Neutrophil (primary cell): Measurements from ENCODE around the gene DCC.

ENCODE experiments used
- H3K27ac ChIP-seq: fragments of 200-600 bp; sonication (generic); 2 replicates; pipeline ENCODE4 v1.5.1; 2016; ENCODE audit warnings: mild to moderate bottlenecking, moderate library complexity
- H3K27me3 ChIP-seq: fragments of 200-600 bp; sonication (generic); 2 replicates; pipeline ENCODE4 v1.6.0; 2016; ENCODE audit warnings: mild to moderate bottlenecking
- H3K36me3 ChIP-seq: fragments of 200-600 bp; sonication (generic); 2 replicates; pipeline ENCODE4 v1.5.1; 2017
- H3K4me1 ChIP-seq, 2 experiments: fragments of 200-600 bp in 1 of 2; sonication (generic) in 1 of 2; 1 replicate in 1 of 2; 2 replicates in 1 of 2; pipeline versions ENCODE4 v1.5.1 to v1.6.1; 2013 to 2016; ENCODE audit warnings: low read depth in 1 of 2, low read length in 1 of 2, mild to moderate bottlenecking in 1 of 2, moderate library complexity in 1 of 2; ENCODE audit not compliant: control insufficient read depth in 1 of 2, insufficient read depth in 1 of 2
- H3K4me3 ChIP-seq, 2 experiments: fragments of 200-600 bp in 1 of 2; sonication (generic) in 1 of 2; 1 replicate in 1 of 2; 2 replicates in 1 of 2; pipeline ENCODE4 v1.5.1; 2013 to 2016; ENCODE audit warnings: low read depth in 1 of 2, low read length in 1 of 2, mild to moderate bottlenecking in 1 of 2, moderate library complexity in 1 of 2
- H3K9me3 ChIP-seq: fragments of 200-600 bp; sonication (generic); 2 replicates; pipeline ENCODE4 v1.5.1; 2016
- CTCF ChIP-seq: fragments of 200-600 bp; sonication (generic); IDR thresholded peaks from 2 replicates; pipeline ENCODE4 v1.5.1; 2016; ENCODE audit warnings: antibody characterized with exemption

The DCC gene

GRCh38 chr18:53038608-53039007, 698.6 kb downstream of the DCC start:
- H3K27ac ChIP-seq = no peak overlapping the region
- no peak overlapping the region for H3K4me3 ChIP-seq
- no peaks in the 10 kb centered on the region for H3K27me3 ChIP-seq
- TF ChIP-seq CTCF = no peak
- H3K4me1 ChIP-seq = no peaks in the 10 kb centered on the region
- no peaks in the 10 kb centered on the region for H3K36me3 ChIP-seq
- H3K9me3 ChIP-seq = no peaks in the 10 kb centered on the region

GRCh38 chr18:53040286-53040685, 700.3 kb downstream of the DCC start:
- Histone ChIP-seq H3K4me1 (no peaks in the 10 kb centered on the region), H3K4me3 (no peak overlapping the region), H3K36me3 (no peaks in the 10 kb centered on the region), H3K9me3 (no peaks in the 10 kb centered on the region), H3K27me3 (no peaks in the 10 kb centered on the region), H3K27ac (no peak overlapping the region)
- TF ChIP-seq CTCF = no peak

- H3K27ac ChIP-seq = no peak overlapping the region
- no peaks in the 10 kb centered on the region for H3K27me3 ChIP-seq
- no peak for TF ChIP-seq CTCF
- H3K36me3 ChIP-seq = no peaks in the 10 kb centered on the region
- H3K9me3 ChIP-seq = no peaks in the 10 kb centered on the region
- no peaks in the 10 kb centered on the region for H3K4me1 ChIP-seq
- H3K4me3 ChIP-seq = no peak overlapping the region
These were observed 716.1 kb downstream of the DCC start for GRCh38 chr18:53056064-53056463.

GRCh38 chr18:53070788-53071187, 730.8 kb downstream of the DCC start:
- no peaks in the 10 kb centered on the region for H3K4me1 ChIP-seq
- H3K4me3 ChIP-seq = no peak overlapping the region
- TF ChIP-seq CTCF = no peak
- no peak overlapping the region for H3K27ac ChIP-seq
- no peaks in the 10 kb centered on the region for H3K9me3 ChIP-seq
- no peaks in the 10 kb centered on the region for H3K36me3 ChIP-seq
- H3K27me3 ChIP-seq = no peaks in the 10 kb centered on the region

- no peaks in the 10 kb centered on the region for H3K36me3 ChIP-seq
- H3K4me3 ChIP-seq = no peak overlapping the region
- no peak overlapping the region for H3K27ac ChIP-seq
- no peaks in the 10 kb centered on the region for H3K9me3 ChIP-seq
- no peaks in the 10 kb centered on the region for H3K27me3 ChIP-seq
- H3K4me1 ChIP-seq = no peaks in the 10 kb centered on the region
- TF ChIP-seq CTCF = no peak
These were observed 740.7 kb downstream of the DCC start for GRCh38 chr18:53080687-53081086.

GRCh38 chr18:53093636-53094035, 753.6 kb downstream of the DCC start:
- Histone ChIP-seq H3K27ac (no peak overlapping the region), H3K4me3 (no peak overlapping the region), H3K9me3 (no peaks in the 10 kb centered on the region), H3K36me3 (no peaks in the 10 kb centered on the region), H3K4me1 (no peaks in the 10 kb centered on the region), H3K27me3 (no peaks in the 10 kb centered on the region)
- TF ChIP-seq CTCF = no peak
